Measurements from ENCODE around the gene C3orf33.

DNA sequence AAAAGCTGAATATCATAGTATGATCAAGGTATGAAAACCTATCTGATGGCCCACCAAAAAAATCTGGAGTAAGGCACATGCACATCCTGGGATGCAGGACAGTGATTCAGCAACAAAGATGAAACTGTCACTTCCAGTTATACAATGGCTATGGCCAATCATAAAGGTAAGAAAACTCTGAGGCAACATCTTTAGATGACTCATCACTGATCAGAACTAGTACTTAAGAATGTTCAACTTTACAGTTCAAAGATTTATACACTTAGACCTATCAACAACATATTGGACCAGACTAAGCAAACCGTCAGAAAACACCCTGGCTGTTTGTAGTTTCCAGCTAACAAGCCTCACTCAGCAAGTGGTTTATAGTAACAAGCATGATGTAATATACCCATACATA is 39.9 kb downstream of the C3orf33 start:
- no peak for TF ChIP-seq GATA2 (IDR thresholded peaks at IDR 0.05; ENCODE audit: low read depth, low read length)
- no peak for TF ChIP-seq GATA3 (IDR thresholded peaks at IDR 0.05; ENCODE audit: low read depth, low read length)

All from SH-SY5Y (cell line).